ENCODE results near the gene MMP15. TPM values are rescaled to one million over a fixed set of nuclear protein-coding genes. Genes with fewer than 3 reads are reported as not detected.
A peak's percentile ranks its signal among the peaks of the same experiment; 100 is the strongest.

MMP15 gene
- total and polyA plus RNA-seq, 2 of the 4 experiments (the other 2 are of a cell fraction), result 0.18 to 0.56 TPM

- H3K9me1 ChIP-seq (ENCODE audit: insufficient read depth, low read length), result no peaks in the 10 kb centered on the region
- no peak overlapping the region for H2AK5ac ChIP-seq (ENCODE audit: low read depth, low read length)
- H2BK15ac ChIP-seq (ENCODE audit: low read depth, low read length), result no peak overlapping the region
- H3K4me3 ChIP-seq (ENCODE audit: insufficient read depth, low read depth, low read length), result no peak overlapping the region
- H2AK9ac ChIP-seq (replicated peaks; ENCODE audit: low read depth, low read length, poor library complexity), result peak overlapping the region; percentile 42
- H3K9me3 ChIP-seq (ENCODE audit: control insufficient read depth, insufficient read depth, low read length), result no peaks in the 10 kb centered on the region
- H2AFZ ChIP-seq (replicated peaks; ENCODE audit: low read length, poor library complexity), result no peak overlapping the region
- no TSS peak for BruUV-seq (replicated peaks)
- WGBS, 2 experiments (ENCODE audit: extremely low coverage in 2 of 2, insufficient read length in 1 of 2), result 63% methylated on average over 4 of the region's 21 CpGs; no CpG with 5 or more reads in 1 of the 2 experiments
- H2BK120ac ChIP-seq (ENCODE audit: low read depth, low read length), result no peak overlapping the region
- intact Hi-C loops (cut with micrococcal nuclease), result no loop called here
- no peak overlapping the region for H2BK20ac ChIP-seq (ENCODE audit: low read depth, low read length)
- H3K27me3 ChIP-seq (ENCODE audit: control insufficient read depth, insufficient read depth, low read length), result peaks cover 5% of the 10 kb centered on the region
- no peak for DNase-seq
- H4K91ac ChIP-seq (ENCODE audit: insufficient read depth, low read depth, low read length), result no peak overlapping the region
- TF ChIP-seq MAFK (IDR thresholded peaks at IDR 0.05; ENCODE audit: low read depth, low read length) (no peak), FOS (IDR thresholded peaks at IDR 0.05; ENCODE audit: low read depth, low read length) (no peak), ELK1 (IDR thresholded peaks at IDR 0.05; ENCODE audit: borderline replicate concordance, low read depth, low read length) (no peak), MAZ (IDR thresholded peaks at IDR 0.05; ENCODE audit: borderline replicate concordance, low read depth, low read length) (no peak), RCOR1 (IDR thresholded peaks at IDR 0.05; ENCODE audit: insufficient replicate concordance, low read length) (no peak), NFE2L2 (IDR thresholded peaks at IDR 0.05; ENCODE audit: low read depth, low read length) (no peak), CHD1 (IDR thresholded peaks at IDR 0.05; ENCODE audit: low read depth, low read length) (no peak), RFX5 (IDR thresholded peaks at IDR 0.05; ENCODE audit: low read depth, low read length) (no peak), BHLHE40 (IDR thresholded peaks at IDR 0.05; ENCODE audit: low read depth, low read length) (no peak)
- TF ChIP-seq, protein P1, sequence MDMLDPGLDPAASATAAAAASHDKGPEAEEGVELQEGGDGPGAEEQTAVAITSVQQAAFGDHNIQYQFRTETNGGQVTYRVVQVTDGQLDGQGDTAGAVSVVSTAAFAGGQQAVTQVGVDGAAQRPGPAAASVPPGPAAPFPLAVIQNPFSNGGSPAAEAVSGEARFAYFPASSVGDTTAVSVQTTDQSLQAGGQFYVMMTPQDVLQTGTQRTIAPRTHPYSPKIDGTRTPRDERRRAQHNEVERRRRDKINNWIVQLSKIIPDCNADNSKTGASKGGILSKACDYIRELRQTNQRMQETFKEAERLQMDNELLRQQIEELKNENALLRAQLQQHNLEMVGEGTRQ (IDR thresholded peaks at IDR 0.05; ENCODE audit: low read depth, low read length), result no peak
- dilution Hi-C loops (cut with HindIII; ENCODE audit: low sequenced_read_pairs, unreplicated experiment), result no loop called here
- no peak overlapping the region for H3K27ac ChIP-seq (ENCODE audit: insufficient read depth, low read length)
- no peaks in the 10 kb centered on the region for H3K36me3 ChIP-seq (ENCODE audit: control insufficient read depth, insufficient read depth, low read length)
- H3K4me1 ChIP-seq (ENCODE audit: control insufficient read depth, insufficient read depth, low read length), result no peaks in the 10 kb centered on the region
- CTCF ChIA-PET, result no interaction called here
- no peak overlapping the region for H3K23ac ChIP-seq (ENCODE audit: low read depth, low read length)
- no peak overlapping the region for H4K8ac ChIP-seq (ENCODE audit: low read depth in 2 of 2, low read length in 2 of 2)
- no peak overlapping the region for H2BK5ac ChIP-seq (ENCODE audit: low read depth, low read length, poor library complexity, severe bottlenecking)
- H3K4ac ChIP-seq (ENCODE audit: low read depth, low read length), result no peak overlapping the region
- no peaks in the 10 kb centered on the region for H4K20me1 ChIP-seq (ENCODE audit: insufficient read depth, low read length)
- no peak for ATAC-seq (ENCODE audit: low read depth)
- H3K18ac ChIP-seq (ENCODE audit: low read depth, low read length), result no peak overlapping the region
- H3K9ac ChIP-seq (ENCODE audit: low read depth, low read length), result no peak overlapping the region
- no peak overlapping the region for H3K14ac ChIP-seq (replicated peaks; ENCODE audit: low read depth, low read length)
- no peaks in the 10 kb centered on the region for H3K79me1 ChIP-seq (ENCODE audit: low read depth in 1 of 2, low read length in 2 of 2)
- no peak overlapping the region for H3K56ac ChIP-seq (ENCODE audit: extremely low read depth, insufficient read depth, low read length)
- no peak overlapping the region for H3K4me2 ChIP-seq (ENCODE audit: low read depth, low read length)
- in situ Hi-C loops (cut with MboI; ENCODE audit: low sequenced_read_pairs), result no loop called here
- H4K5ac ChIP-seq (ENCODE audit: low read depth, low read length), result no peak overlapping the region
- POLR2A ChIA-PET (ENCODE audit: unreplicated experiment), result no interaction called here
These were observed 60.2 kb downstream of the MMP15 start for GRCh38 chr16:58085584-58086251.

Measured in IMR-90 (cell line).